Activated CD8-positive, alpha-beta memory T cell treated with anti-CD3 and anti-CD28 coated beads for 24 hours (primary cell): ENCODE measurements around the gene CABLES2.

Experiments used
- DNase-seq: peaks from one replicate; pipeline ENCODE4 v3.0.0-alpha.2; 2020

The CABLES2 gene

DNA sequence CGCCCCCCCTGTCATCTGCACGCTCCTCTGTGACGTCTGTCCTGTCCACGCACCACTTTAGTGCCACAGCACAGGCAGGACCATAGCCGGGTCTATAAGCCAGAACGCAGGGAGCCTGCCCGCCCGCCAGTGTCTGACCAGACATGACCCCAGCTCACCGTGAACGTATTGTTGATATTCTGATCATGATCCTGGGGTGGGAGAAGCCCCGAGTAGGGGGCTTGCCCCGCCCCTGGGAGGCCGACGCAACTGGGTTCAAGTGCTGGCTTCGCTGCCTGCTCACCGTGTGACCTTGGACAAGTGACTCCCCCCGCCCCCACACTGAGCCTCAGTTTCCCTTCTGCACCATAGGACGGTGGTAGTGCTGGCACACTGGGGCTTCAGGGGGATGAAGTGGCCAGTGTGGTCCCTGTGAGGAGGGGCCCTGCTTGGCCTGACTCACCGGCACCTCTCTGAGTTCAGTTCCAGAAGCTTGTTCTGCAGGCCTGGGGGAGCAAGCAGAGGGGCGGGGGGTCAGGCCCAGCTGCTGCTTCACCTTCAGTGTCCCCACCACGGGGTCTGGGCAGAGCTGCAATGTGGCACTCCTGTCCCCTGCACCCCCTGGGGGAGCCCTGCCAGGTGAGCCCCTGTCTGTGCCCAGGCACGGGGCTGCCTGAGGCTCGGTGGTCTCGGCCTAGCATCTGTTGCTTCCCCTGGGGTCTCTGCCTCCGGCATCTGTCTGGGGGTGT lies 11.1 kb upstream of the CABLES2 start:
- DNase-seq: no peak

DNA sequence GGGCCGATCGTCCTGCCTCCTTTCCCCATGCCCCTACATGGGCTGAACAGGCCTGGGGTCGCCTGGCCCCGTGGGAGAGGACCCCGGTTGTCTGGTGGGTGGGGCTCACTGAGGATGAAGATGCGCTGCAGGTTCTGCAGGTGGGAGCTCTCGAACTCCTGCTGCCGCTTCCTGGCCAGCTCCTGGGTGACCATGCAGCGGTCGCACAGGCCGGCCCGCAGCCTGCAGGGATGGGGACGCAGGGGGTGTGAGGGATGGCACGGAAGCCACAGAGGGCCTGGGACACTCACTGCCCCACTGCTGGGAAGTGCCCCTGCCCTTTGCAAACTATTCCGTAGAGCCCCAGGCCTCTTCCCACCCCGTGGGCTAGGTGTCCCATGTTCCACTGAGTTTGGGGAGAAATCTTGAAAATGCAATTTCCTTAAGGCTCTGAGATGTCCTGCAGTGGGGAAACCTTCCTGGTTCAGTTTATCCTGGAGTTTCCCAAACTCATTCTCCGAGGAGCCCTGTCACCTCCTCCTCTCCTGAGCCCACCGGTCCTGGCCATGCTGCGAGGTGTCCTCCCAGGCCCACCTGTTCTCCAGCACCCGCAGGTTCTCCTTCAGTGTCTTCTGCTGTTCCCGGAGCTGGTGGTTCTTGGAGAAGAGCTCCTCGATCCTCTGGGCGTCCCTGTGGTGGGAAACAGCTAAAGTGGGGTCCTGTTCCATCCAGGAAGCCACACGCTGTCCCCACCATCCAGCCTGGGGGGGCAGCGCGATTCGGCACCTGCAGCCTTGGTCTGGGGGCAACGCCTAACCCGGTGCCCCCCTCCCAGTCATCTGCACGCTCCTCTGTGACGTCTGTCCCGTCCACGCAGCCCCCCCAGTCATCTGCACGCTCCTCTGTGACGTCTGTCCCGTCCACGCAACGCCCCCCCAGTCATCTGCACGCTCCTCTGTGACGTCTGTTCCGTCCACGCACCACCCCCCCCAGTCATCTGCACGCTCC lies 9.9 kb upstream of the CABLES2 start:
- no peak for DNase-seq

DNA sequence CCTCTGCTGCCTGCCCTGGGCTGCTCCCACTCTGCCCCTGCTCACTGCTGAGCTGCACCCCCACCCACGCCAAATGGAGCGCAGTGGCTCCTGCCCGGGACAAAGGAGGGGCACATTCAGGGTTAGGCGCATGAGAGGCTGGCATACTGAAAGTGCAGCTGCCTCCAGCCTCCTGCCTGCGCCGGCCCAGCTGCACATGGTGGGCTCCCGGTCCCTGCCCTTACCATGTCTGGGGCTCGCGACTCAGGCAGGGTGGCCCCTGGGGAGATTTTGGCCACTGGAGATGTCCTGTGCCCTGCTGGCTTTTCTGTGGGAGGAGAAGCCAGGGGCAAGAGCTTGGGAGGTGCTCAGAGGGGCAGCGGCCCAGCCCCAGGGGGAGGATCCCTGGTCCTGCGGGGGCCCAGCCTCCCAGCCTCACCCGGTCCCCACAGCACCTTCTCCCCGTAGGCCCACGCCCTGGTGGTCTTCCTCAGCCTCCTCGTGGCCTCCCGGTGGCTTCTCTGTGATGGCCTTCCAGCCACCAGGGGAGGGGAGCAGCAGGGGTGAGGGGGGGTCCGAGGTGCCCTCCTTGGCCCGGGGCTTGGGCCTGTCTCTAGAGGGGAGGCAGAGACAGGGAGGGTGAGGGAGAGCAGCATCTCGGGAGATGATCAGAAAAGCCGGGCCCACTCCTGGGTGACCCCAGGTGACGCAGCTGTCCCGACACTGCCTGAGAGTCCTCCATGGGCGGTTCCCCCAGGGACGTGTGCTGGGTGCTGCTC lies 8.4 kb upstream of the CABLES2 start:
- no peak for DNase-seq

DNA sequence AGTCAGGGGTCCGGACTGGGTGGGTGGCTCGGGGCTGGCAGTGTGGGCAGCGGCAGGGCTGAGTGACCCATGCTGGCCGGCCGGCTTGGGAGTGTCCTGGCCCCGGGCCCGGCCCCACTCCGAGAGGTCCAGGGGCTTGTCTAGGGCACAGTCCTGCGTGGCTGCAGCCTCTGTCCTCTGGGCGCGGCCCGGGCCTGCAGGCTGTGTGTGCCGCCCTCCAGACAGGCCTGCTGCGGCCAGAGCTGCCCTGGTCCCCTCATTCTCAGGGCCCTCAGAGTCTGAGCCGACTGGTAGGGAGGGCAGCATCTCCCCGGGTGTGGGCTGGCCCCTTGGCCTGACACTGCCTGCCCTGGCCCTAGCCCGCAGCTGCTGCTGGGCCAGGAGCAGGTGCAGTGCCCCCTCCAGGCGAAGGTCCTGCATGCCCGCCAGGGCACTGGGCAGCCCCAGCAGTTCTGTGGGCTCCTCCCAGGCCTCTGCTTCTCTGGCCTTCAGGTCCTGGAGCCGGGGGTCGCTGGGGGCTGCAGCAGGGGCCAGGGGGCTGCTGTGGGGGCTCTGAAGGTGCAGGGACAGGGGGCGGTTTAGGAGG lies 6.9 kb upstream of the CABLES2 start:
- no peak for DNase-seq

DNA sequence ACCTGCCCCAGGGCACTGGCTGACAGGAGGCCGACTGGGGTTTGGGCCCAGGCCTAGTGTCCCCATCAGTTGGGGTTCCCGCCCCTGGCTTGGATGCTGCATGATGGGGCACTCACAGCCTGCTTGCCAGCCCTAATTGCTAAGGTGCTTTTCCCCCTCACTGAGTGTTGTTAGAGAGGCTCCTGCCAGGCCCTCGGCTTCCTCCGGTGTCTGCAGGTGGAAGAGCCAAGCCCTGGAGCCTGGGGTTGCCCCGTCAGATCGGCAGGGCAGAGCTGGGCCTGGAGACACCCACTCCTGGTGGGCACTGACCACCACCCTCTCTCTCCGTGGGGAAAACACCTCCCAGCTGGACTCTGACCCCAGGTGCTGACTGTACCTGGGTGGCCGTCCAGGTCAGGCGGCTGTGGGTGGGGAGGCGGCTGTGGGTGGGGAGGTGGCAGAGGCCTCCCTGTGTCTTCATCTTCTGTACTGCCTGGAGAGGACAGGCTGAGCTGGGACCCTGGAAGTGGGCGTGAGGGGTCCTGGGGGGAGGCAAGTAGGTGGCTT lies 6.0 kb upstream of the CABLES2 start:
- no peak for DNase-seq

DNA sequence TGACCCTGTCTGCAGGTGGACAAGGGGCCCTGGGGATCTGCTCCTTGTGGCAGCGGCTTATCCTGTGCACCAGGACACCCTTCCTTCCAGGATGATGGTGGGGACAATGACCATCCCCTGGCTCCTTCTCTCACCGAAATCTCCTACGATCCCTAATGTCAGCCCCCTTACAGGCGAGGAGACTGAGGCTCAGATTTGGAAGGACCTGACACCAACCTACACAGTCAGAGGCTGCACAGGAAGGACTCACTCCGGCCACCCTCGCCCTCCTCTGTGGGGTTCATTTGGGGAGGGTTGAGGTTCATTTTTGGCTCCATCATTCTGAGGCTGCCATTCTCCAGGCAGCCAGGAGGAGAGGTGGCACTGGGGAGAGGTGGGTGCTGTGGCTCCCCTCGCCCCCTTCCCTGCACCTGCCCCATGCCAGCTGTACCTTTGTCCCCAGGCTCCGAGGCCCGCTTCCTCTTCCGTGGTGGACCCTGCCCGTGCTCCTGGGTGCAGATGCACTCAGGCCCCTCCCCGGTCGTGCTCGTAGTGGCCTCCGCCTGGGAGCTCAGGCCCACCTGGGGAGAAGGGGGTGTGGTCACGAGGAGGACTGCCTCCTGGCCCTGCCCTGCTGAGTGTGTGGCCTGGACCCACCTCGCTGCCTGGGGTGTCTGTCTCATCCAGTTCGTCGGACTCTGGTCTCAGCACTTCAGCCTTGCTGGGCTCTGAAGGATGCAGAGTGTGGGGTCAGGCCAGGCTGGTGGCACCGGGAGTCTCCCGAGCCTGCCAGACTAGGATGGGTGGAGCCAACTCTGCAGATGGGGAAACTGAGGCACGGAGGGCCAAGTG lies 5.3 kb upstream of the CABLES2 start:
- no peak for DNase-seq

DNA sequence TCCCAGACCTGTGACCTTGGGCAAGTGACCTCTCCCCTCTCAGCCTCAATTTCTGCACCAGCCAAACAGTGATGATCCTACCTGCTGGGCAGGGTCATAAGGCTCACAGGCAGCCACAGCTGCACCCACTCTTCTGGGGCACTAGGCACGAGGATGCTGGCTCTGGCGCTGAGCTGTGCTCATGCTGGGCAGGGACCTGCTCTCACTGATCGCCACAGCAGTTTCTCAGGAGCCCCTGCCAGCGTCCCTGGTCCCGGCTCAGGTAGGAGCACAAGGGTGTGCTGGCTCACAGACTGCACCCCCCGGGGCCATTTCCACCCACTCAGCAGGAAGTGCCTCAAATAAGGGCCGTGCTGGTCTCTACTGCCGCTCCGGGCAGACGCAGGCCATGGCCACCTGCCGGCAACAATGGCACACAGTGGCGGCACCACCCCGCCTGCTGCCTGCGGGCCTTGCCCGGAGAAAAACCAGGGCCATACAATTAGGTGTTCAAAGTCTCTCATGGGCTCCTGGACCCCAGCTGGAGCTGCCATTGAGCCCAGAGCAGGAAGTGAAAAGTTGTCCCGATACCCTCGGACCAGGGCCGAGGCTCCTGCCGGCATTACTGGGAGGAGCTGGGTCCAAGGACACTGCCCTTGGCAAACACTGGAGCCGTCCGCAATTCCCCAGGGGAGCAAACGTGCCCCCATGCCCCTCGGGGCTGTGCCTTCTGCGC lies 4.6 kb upstream of the CABLES2 start:
- no peak for DNase-seq

DNA sequence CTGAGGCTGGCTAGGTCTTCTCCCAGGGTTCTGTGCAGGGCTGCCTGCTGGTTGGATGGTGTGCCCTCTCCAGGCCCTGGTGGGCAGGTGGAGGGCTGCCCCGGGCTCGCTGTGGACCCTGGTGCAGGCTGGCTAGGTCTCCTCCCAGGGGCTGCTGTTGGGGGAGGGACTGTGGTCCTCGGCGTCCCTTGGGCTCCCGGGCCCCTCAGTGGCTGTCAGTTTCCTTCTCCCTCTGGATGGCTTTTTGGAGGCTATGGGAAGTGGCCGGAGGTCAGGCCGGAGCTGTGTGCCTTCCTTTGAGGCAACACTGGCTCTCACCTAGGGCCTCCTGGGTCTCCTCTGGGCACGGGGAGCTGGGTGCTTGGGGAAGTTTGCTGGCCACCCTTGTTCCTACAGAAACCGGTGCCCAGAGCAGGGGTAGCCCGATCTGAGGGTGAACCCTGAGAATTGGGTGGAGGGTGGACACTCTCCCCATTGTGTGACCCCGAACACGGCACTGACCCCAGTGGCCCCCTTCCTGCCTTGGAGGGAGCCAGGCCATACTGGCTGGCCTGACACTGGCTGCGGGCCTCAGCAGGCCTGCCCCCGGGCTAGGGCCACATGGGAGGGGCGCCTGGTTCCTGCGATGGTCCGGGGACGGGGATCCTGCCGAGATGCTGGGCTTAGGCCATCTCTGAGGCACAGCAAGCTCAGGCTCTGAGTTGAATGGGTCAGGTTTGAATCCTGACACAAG lies 3.8 kb upstream of the CABLES2 start:
- no peak for DNase-seq

DNA sequence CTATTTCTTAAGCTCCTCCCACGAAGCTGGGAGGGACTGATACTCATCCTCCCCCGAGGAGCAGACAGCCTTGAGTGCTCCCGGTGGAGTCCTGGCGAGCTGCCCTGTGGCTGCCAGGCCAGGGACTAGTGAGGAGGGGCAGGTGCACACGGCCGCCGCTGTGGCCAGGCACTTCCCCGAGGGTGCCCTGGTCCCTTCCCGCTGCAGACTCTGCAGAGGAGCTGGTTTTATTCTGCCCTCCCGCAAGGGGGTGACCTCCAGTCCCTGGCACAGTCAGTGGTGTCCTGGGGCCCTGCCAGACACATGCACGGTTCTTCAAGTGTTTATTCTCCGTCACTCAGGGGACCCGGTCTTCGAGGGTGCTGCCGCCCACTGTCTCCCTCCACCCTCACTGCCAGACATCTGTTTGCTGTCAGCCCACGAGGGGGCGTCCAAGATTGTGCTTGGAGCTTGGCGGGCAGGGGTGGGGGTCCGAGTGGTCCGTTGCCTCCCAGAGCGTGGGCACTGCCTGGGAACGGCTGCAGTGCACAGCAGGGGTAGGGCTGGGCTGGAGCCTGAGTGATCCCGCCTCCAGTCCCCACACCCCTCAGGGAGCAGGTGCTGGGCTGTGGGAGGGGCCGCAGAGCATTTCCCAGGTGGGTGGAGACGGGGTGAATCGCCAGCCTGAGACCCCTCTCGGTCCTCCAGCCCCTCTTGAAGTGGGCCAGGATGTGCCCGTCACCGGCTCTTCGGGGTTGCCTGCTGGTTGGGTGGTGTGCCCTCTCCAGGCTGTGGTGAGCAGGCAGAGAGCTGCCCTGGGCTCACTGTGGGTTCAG lies 3.1 kb upstream of the CABLES2 start:
- DNase-seq: no peak

DNA sequence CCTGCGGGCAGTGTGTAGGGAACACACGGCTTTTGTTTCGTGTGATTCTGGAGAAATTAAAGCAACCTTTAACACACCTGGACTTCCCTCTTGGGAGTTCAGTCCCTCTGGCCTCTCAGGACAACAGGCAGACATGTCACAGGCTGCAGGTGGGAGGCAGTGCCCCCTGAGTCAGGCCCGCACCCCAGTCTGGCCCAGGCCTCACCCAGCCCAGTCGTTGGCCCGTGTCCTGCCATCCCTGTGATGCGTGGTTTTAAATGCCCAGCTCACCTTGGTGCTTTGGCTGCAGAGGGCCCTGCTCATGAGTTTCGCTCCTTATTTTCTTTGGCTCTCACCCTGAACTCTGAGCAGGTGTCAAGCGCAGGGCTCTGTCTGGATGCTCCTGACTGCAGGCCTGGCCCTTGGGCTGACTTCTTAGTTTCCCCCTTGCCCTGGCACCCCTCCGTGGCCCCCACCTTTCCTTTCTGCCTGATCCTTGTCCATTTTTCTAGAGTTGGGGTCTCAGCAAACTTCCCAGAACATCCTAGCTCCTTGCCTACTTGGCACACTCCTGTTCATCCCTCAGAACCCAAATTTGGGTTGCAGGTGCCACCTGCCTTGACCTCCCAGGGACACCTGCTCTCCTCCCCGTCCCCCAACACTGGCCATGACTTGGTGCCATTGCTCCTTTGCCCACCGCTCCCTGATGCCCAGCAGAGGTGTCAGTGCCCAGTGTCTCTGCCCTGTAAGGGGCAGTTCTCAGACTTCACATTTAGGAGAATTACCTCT lies 2.2 kb upstream of the CABLES2 start:
- DNase-seq: no peak

DNA sequence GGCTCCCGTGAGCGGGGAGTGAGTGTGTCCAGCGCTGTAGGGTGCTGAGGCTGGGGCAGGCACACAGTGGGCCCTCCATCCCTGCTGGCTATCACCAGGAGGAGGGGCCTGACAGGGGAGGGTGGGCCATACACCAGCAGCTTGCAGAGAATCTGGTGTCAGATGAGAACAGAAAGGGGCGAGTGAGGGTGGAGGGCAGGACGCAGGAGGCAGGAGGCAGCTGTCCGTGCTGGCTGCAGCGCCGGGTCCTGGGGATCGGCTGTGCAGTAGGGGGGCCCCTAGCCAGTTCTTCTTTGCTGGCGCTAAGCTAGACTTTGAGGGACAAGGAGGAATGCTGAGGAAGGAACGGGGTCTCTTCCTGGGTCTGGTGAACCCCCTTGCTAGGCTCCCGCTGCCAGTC lies 1.6 kb upstream of the CABLES2 start:
- no peak for DNase-seq

DNA sequence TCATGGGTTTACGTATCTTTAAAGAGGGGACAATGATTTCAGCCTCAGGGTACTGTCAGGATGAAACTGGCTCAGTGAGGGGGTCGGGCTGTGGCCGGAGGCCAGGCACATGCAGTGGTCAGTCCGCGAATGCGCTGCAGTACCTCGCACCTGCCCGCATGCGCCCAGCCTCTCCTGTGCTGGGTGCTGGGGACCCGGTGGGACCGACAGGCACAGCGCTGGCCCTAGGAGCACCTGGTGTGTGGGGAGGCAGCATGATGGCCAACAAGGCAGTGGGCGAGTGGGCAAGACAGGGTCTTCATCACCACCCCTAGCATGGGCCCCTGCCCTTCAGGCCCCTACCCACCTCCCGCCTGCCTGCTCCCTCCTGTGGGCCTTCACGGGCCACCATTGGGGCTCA lies 970 bp upstream of the CABLES2 start:
- no peak for DNase-seq

DNA sequence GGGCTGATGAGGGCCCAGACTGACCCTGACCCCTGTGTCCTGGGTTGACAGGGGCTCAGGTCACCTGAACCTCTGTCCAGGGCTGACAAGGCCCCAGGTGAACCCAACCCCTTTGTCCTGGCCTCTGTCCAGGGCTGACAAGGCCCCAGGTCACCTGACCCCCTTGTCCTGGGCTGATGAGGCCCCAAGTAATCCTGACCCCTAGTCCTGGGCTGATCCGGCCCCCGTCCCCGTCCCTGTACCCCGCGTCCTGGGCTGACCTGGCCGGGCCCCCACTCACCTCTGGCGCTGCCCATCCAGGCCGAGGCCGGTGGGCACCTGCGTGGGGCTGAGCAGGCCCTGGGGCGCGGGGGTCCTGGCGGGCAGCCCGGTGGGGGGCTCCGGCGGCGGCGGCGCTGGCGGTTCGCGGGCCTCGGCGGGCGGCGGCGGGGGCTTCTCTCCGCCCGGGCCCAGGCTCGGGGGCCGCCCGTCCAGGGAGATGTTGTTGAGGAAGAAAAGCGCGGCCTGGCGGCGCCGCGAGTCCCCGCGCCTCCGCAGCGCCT lies 379 bp downstream of the CABLES2 start:
- no peak for DNase-seq

DNA sequence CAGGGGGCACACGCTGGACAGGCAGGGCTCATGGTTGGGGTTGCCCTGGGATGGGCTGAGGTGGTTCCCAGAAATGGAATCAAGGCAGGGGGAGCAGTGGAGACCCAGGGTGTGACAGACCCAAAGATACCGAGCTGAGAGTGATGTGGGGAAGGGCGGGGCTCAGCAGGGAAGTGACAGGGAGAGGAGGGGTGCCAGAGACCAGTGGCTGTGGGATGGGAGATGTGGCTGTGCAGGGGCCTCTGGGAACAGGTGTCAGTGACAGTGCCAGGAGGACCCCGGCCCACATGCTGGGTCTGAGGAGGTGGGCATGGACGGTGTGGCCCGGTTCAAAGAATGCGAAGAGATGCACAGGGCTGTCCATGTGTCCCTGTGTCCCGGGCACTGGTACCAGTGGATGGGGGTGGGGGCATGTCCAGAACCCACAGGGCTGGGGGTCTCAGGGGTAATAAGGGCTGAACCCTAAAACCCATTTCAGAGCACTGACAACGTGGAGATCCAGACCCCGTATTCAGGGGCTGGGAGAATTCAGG lies 1.0 kb downstream of the CABLES2 start:
- DNase-seq: no peak

DNA sequence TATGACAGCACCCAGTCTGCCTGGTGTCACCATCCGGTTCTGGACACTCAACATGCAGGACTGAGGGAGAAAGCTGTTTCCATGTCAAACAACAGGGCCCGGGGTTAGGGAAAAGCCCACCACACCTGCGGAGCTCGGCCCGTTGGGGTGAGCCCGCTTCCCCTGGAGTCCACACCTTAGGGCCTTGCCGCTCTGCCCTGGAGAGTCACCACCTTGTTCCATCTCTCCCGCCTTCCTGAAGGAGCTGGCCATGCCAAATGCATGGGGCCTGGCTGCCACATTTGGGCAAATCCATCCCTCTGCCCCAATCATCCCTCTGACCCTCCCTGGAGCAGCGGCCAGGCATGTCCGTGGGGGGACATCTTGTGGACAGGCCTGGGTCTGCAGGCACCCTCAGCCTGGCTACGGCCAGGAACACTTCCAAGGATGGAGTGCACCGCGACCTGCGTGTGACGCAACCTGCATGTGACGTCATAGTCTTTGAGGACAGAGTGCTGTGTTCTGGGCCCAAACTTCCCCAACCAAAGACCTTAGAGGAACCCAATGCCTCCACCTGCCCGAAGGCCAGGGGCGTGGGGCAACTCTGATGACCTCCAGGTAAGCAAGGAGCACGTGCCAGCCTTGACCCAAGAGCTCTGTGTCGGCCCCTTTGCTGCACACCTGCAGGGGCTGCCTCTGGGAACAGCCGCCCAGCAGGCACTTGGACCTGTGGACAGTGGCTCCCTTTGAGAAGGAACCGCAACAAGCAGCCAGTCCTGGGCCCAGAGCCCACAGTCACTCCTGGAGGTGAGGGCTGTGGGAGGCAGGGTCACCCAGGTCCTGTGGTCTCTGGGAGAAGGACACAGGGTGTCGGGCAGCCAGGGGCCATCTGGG lies 1.7 kb downstream of the CABLES2 start:
- DNase-seq: no peak

DNA sequence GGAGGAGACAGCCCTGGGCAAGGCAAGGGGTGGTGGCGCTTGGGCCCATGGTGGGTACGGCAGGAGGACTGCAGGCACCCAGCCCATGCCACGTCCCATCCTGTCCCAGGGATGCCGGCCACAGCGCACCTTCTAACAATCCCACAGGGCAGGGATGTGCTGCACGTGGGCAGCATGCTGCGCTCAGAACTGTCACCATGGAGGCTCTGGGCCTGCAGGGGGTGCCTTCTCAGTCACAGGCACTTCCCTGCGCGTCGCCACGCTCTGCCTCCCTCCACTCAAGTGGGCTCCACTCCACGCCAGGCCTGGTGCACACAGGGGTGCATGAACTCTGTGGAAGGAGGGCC lies 2.4 kb downstream of the CABLES2 start:
- no peak for DNase-seq

DNA sequence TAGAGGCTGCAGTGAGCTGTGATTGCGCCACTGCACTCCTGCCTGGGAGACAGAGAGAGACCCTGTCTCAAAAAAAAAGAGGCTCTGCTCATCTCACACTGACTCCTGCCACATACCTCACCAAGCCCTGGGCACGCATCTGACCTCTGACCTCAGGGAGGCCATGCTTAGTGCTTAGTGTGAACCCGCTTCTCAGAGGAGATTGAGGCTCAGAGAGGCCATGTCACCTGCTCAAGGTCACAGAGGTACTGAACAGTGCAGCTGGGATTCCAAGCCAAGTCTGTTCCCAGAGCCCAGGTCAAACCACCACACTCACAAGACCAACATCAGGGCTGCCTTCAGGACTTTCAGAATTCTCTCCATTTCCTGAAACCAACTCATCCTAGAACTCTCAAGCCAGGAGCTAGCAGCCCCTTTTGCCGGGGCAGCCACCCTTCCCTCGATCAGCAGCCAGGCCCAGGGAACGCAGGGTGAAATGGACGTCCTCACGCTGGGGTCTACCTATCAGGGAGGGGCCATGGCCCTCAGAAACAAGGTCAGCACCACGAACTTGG lies 2.9 kb downstream of the CABLES2 start:
- DNase-seq: no peak
